LNCAP (cell line): ENCODE data around the gene XRCC4.

Source experiments
- TF ChIP-seq, protein P1 (sequence below): fragments of 450-650 bp; IDR thresholded peaks from 2 replicates; pipeline ENCODE4 v1.5.1; 2017; ENCODE audit warnings: mild to moderate bottlenecking

The XRCC4 gene

DNA sequence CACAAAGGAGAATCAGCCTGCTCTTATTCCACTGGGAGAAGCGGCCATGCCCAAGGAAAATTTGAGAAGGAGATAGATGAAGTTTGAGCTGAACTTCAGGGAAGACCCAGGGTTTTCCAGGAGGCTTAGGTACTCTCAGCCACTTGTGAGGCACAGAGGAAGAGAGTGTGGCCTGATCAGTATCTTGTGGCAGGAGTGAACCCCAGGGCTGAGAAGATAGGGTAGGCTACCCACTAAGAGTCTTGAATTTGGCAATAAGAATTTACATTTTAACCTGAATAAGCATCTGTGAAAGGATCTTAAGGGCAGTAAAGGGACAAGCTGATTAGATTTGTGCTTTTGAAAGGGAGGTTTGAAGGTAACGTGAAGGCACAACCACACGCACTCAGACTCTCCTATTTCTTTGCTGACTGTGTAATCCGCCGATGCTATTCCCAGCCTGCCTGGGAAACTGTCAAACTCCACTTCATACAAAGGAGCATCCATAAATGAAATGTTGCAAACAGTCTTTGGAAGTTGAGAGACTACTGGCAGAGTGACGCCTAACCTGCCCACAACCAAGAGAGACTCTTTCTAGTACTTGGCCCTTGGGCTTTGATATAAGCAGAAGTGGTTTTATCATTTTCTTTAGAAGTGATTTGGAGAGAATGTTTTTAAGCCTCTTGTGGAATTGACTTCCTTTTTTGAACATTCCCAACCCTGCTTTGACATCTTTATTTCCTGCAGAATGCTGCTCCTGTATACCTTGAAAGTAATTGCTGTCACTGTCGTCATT lies 286.0 kb downstream of the XRCC4 start:
- TF ChIP-seq, protein P1, sequence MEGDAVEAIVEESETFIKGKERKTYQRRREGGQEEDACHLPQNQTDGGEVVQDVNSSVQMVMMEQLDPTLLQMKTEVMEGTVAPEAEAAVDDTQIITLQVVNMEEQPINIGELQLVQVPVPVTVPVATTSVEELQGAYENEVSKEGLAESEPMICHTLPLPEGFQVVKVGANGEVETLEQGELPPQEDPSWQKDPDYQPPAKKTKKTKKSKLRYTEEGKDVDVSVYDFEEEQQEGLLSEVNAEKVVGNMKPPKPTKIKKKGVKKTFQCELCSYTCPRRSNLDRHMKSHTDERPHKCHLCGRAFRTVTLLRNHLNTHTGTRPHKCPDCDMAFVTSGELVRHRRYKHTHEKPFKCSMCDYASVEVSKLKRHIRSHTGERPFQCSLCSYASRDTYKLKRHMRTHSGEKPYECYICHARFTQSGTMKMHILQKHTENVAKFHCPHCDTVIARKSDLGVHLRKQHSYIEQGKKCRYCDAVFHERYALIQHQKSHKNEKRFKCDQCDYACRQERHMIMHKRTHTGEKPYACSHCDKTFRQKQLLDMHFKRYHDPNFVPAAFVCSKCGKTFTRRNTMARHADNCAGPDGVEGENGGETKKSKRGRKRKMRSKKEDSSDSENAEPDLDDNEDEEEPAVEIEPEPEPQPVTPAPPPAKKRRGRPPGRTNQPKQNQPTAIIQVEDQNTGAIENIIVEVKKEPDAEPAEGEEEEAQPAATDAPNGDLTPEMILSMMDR: no peak

DNA sequence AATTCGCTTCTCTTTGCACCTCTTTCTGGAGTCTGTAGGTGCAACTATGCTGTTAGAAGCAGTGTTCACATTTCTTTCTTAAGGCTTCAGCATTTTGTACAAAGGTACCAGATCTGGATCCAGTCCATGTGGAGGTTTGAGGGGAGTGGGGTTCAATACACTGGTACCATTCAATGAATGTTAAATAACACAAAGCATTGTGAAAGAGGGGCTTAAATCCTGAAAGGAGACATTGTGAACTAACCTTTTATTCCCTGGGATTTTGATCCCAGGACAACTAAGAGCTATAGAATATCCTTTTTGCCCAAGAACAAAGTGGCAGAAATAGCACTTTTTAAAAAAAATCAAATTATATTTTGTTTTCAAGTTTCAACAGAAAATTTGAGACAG lies 286.5 kb downstream of the XRCC4 start:
- TF ChIP-seq, protein P1: no peak

DNA sequence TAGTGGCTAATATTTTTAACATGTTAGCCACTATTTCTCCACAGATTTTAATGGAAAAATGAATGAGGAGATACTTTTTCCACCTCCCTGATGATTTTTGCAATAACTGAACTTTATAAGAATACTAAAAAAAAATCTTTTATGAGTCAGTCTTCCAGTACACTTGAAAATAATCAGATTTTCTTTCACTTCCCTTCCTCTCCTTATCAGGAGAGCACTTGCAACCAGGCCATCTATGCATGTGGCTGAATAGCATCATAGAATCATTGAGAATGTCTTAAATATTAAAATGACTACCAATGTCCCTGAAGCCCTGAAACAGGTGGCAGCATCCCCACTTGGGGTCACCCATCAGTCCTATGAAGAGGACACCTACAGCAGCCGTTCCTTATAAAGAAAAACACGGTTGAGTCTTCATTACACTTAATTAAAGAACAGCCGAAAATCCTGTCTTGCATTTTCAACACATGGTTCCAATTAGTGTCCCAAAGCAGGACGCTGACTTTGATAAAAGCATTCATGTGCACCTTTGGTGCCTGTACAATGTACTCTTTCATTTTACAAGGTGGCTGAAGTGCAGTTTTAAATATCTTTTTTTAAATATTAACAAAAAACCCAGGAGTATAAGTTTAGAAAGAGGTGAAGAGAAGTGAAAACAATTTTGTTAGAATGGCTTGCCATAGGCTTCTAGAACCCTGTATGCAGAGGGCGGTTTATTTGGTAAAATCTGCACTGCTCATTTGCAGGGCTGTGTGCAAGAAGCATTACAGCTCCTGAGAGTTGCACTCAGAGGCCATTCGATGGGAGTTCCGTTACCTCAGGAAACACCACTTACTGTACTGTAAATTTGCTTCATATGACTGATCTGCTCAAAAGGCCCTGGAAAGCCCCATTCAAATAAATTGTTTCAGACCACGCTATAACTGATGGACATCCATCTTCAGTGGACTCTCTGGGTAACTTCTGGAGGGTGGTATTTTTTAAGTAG lies 287.3 kb downstream of the XRCC4 start:
- TF ChIP-seq, protein P1: no peak

DNA sequence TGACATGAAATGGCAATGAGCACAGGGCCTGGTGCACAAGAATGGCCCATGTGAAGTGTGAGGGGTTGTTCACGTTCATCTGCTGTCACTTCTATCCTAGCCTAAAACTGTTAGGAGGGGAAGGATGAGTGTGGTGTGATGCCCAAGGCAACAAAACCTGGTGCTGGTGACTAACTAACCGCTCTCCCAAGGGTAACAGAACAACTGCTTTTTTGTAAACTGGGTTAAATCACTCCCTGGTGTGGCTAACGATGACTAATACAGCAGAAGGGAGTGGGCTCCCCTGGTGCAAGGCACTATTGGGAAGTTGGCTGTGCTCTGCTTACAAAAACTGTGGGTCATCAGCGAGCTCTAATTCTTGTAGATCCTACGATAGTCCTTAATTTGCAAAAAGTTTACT lies 291.0 kb downstream of the XRCC4 start:
- TF ChIP-seq, protein P1: no peak

DNA sequence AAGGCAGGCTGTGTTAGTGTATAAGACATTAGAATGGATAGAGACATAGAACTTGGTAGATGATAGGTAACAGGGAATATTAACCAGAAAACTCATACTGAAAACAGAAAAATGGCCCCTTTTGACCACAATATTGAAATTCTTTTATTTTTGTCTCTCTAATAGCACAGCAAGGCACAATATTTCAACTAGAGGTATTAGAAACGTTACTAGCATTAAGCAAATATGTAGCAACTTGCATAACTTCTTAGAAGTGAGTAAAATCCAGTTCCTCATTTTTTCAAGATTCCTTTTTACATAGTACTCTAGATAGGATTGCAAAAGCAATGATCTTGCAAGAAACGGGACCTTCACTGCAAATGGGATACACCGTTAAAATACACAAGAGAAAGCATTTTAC lies 291.5 kb downstream of the XRCC4 start:
- TF ChIP-seq, protein P1: no peak

DNA sequence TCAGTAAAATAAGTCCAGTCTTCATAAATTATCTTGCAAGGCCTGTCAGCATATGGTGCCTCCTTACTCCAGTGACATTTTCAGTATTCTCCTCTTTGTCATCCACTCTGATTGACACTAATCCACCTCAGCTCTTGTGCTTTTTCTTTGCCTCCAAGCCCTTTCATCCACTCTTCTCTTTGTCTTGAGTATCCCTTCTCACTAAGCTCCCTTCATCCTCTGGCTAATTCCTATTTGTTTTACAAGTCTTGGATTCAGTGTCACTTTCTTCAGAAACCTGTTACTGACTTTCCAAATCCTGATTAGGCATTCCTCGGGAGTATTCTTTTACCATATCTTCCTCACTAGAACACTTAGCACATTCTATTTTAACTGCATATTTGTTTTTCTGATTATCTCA lies 293.6 kb downstream of the XRCC4 start:
- TF ChIP-seq, protein P1: no peak

DNA sequence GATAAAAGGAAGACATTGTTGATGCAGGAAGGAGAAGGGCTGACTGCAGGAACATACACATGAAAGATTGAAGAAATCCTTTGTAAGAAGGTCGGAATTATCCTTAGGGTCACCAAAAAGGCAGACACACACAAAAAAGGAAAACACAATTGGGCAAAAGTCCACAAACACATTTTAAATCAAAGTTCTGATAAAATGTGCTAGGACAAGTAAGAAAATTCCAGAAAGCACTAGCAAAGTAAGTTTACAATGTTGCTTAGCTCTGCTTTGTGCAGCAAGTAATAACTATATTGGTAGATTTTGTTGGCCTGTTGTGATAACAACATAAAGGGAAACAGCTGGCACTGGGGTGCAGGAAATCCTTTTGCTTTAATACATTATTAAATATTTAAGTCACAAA lies 294.4 kb downstream of the XRCC4 start:
- TF ChIP-seq, protein P1: no peak
